HEK293 (cell line): ENCODE measurements around the gene TSC22D2.

Experiments
- CTCF ChIP-seq: fragments of 450-650 bp; formaldehyde crosslinking; IDR thresholded peaks from 2 replicates; pipeline ENCODE4 v1.5.1; 2016; ENCODE audit warnings: missing biosample characterization, missing genetic modification characterization
- GFI1B ChIP-seq: fragments of 450-650 bp; formaldehyde crosslinking; IDR thresholded peaks from 2 replicates; pipeline ENCODE4 v1.5.1; 2016; ENCODE audit warnings: missing biosample characterization, missing genetic modification characterization
- SP7 ChIP-seq: fragments of 450-650 bp; formaldehyde crosslinking; IDR thresholded peaks from 2 replicates; pipeline ENCODE4 v1.5.1; 2016; ENCODE audit warnings: missing biosample characterization, missing genetic modification characterization
- TCF7L2 ChIP-seq: IDR thresholded peaks from 2 replicates; pipeline ENCODE4 v1.6.1; 2011; ENCODE audit warnings: low read depth, mild to moderate bottlenecking, inconsistent platforms, low read length, moderate library complexity, borderline replicate concordance
- YY1 ChIP-seq: fragments of 450-650 bp; formaldehyde crosslinking; IDR thresholded peaks from 2 replicates; pipeline ENCODE4 v1.5.1; 2018; ENCODE audit warnings: missing biosample characterization, missing genetic modification characterization
- ZFP69B ChIP-seq: fragments of 450-650 bp; formaldehyde crosslinking; IDR thresholded peaks from 2 replicates; pipeline ENCODE4 v1.5.1; 2016; ENCODE audit warnings: missing biosample characterization, missing genetic modification characterization
- ZNF10 ChIP-seq: fragments of 450-650 bp; formaldehyde crosslinking; IDR thresholded peaks from 2 replicates; pipeline ENCODE4 v1.5.1; 2017; ENCODE audit warnings: missing biosample characterization, missing genetic modification characterization
- TF ChIP-seq, protein P1 (sequence below): fragments of 450-650 bp; formaldehyde crosslinking; IDR thresholded peaks from 2 replicates; pipeline ENCODE4 v1.5.1; 2016; ENCODE audit warnings: missing biosample characterization, missing genetic modification characterization, low read depth

- TF ChIP-seq ZFP69B (tag by site-specific recombination) (no peak), CTCF (no peak), GFI1B (tag by site-specific recombination) (no peak), SP7 (no peak), ZNF10 (tag by site-specific recombination) (no peak), YY1 (tag by site-specific recombination) (no peak), TCF7L2 (no peak)
- TF ChIP-seq, protein P1, sequence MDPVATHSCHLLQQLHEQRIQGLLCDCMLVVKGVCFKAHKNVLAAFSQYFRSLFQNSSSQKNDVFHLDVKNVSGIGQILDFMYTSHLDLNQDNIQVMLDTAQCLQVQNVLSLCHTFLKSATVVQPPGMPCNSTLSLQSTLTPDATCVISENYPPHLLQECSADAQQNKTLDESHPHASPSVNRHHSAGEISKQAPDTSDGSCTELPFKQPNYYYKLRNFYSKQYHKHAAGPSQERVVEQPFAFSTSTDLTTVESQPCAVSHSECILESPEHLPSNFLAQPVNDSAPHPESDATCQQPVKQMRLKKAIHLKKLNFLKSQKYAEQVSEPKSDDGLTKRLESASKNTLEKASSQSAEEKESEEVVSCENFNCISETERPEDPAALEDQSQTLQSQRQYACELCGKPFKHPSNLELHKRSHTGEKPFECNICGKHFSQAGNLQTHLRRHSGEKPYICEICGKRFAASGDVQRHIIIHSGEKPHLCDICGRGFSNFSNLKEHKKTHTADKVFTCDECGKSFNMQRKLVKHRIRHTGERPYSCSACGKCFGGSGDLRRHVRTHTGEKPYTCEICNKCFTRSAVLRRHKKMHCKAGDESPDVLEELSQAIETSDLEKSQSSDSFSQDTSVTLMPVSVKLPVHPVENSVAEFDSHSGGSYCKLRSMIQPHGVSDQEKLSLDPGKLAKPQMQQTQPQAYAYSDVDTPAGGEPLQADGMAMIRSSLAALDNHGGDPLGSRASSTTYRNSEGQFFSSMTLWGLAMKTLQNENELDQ (tag by site-specific recombination): no peak
These were observed 43.4 kb downstream of the TSC22D2 start for GRCh38 chr3:150451329-150452048.
